Astrocyte (in vitro differentiated cells and primary cell): Measurements from ENCODE around the gene EIF4A2.

Experiments used
- CTCF ChIP-seq: IDR thresholded peaks from 2 replicates; pipeline ENCODE4 v1.5.1; 2011; ENCODE audit warnings: low read depth, mild to moderate bottlenecking, inconsistent platforms, low read length, moderate library complexity; ENCODE audit not compliant: insufficient read depth
- EZH2 ChIP-seq: IDR thresholded peaks from 2 replicates; pipeline ENCODE4 v1.6.1; 2012; ENCODE audit warnings: mild to moderate bottlenecking, low read length, inconsistent platforms; ENCODE audit not compliant: insufficient read depth

DNA sequence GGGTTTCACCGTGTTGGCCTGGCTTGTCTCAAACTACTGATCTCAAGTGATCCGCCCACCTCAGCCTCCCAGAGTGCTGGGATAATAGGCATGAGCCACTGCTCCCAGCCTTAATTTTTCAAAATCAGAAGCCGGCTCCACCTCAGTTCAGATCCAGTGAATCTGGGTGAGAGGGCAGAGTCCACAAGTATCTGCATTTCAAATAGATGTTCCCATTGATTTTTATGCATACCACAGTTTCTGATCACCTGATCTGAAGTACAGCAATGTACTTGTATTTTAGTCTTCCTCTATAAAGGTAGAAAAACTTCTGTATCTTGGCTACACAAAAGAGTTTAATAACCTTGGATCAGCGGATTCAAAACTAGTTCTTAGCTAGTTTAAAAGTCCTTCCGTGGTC lies 4.2 kb upstream of the EIF4A2 start:
- TF ChIP-seq CTCF (no peak), EZH2 (no peak)
